K562 (cell line): Measurements from ENCODE around the gene FGD6. TPM values are rescaled to one million over a fixed set of nuclear protein-coding genes. Genes with fewer than 3 reads are reported as not detected.

Experiments used
- ATAC-seq: fragments of 200-7000 bp; cut with Tn5 transposase; 3 replicates; pipeline ENCODE4 v1.9.1; 2020; ENCODE audit warnings: moderate library complexity
- BruUV-seq: library from RNA; stranded (reverse); fragments of 400-500 nt; replicated peaks from 2 replicates; lab custom pipeline; 2021; lab: Mats Ljungman, UMichigan
- CTCF ChIA-PET: fragments of 300-600 bp; formaldehyde crosslinking; extraction: SDS; loops from one replicate; lab custom pipeline; 2021; ENCODE audit warnings: low intra/inter-chr PET ratio; lab: Yijun Ruan, JAX
- POLR2A ChIA-PET: fragments of 300-600, 350-650 bp; sonication (Branson Sonifier 250); formaldehyde crosslinking; extraction: SDS; loops from one replicate; lab custom pipeline; 2021; ENCODE audit warnings: antibody characterized with exemption, inconsistent platforms; lab: Yijun Ruan, JAX
- DNase-seq, 4 experiments: peaks; one replicate each; pipeline versions ENCODE4 v3.0.0 to v3.0.0-alpha.2; 2011 to 2018; ENCODE audit warnings: low spot score in 3 of 4, mixed read lengths in 3 of 4; ENCODE audit errors: extremely low read depth in 1 of 4
- FAIRE-seq: peaks from 2 replicates; lab custom pipeline; 2011; peaks lifted over from hg19 to GRCh38; lab: Jason Lieb, UNC
- H2AFZ ChIP-seq: 2 replicates; pipeline ENCODE4 v1.6.0; 2011; ENCODE audit warnings: low read depth, low read length, control low read depth, inconsistent platforms
- H3K27ac ChIP-seq: fragments of 200-600 bp; 3 replicates; pipeline ENCODE4 v1.8.0; 2011; ENCODE audit warnings: low read depth, mild to moderate bottlenecking, control low read depth, inconsistent platforms, low read length, moderate library complexity, mixed read lengths; ENCODE audit errors: extremely low read depth
- H3K27me3 ChIP-seq, 2 experiments: fragments of 300-600 bp in 1 of 2; 2 replicates in 1 of 2; 3 replicates in 1 of 2; pipeline versions ENCODE4 v1.6.0 to v1.8.0; 2011; ENCODE audit warnings: inconsistent platforms in 2 of 2, low read length in 2 of 2, mild to moderate bottlenecking in 1 of 2, mixed read lengths in 1 of 2, moderate library complexity in 1 of 2; ENCODE audit not compliant: control insufficient read depth in 2 of 2, insufficient read depth in 2 of 2
- H3K36me3 ChIP-seq: fragments of 300-600 bp; 3 replicates; pipeline ENCODE4 v1.8.0; 2011; ENCODE audit warnings: mild to moderate bottlenecking, low read length, inconsistent platforms; ENCODE audit not compliant: control insufficient read depth, insufficient read depth
- H3K4me1 ChIP-seq, 2 experiments: fragments of 200-600 bp in 1 of 2; replicated peaks in 1 of 2; 2 replicates in 1 of 2; 3 replicates in 1 of 2; pipeline versions ENCODE4 v1.5.1 to v1.8.0; 2011; ENCODE audit warnings: inconsistent platforms in 2 of 2, low read length in 2 of 2, mild to moderate bottlenecking in 1 of 2, mixed read lengths in 1 of 2, moderate library complexity in 1 of 2; ENCODE audit not compliant: control insufficient read depth in 2 of 2, insufficient read depth in 2 of 2
- H3K4me2 ChIP-seq: 2 replicates; pipeline ENCODE4 v1.6.1; 2011; ENCODE audit warnings: low read length, control low read depth, inconsistent platforms, mixed read lengths; ENCODE audit not compliant: insufficient read depth
- H3K4me3 ChIP-seq: fragments of 200-600 bp; sonication (generic), shearing (Covaris generic); 2 replicates; pipeline ENCODE4 v1.5.1; 2016; ENCODE audit warnings: control low read depth, inconsistent platforms
- H3K79me2 ChIP-seq: fragments of 200-600 bp; 3 replicates; pipeline ENCODE4 v1.8.0; 2011; ENCODE audit warnings: low read length, inconsistent platforms; ENCODE audit not compliant: control insufficient read depth, insufficient read depth
- H3K9ac ChIP-seq, 2 experiments: 2 replicates each; pipeline versions ENCODE4 v1.6.0 to v1.6.1; 2011; ENCODE audit warnings: low read depth in 2 of 2, low read length in 2 of 2, control low read depth in 1 of 2, inconsistent platforms in 1 of 2, mild to moderate bottlenecking in 1 of 2, mixed read lengths in 1 of 2; ENCODE audit not compliant: insufficient read depth in 1 of 2
- H3K9me1 ChIP-seq: one replicate; pipeline ENCODE4 v1.6.0; 2011; ENCODE audit warnings: inconsistent platforms, mild to moderate bottlenecking, low read length, moderate library complexity; ENCODE audit not compliant: control insufficient read depth, insufficient read depth
- H3K9me3 ChIP-seq: replicated peaks from 2 replicates; pipeline ENCODE4 v1.5.1; 2011; ENCODE audit warnings: low read depth, low read length, inconsistent platforms; ENCODE audit not compliant: control insufficient read depth, insufficient read depth
- H4K20me1 ChIP-seq: replicated peaks from 2 replicates; pipeline ENCODE4 v1.6.1; 2011; ENCODE audit warnings: low read length, inconsistent platforms, mixed read lengths; ENCODE audit not compliant: control insufficient read depth, insufficient read depth
- FOXM1 ChIP-seq, 2 experiments: fragments of 450-650 bp in 1 of 2; sonication (generic) in 1 of 2; formaldehyde crosslinking in 1 of 2; IDR thresholded peaks; 2 replicates each; pipeline versions ENCODE4 v1.6.1 to v1.9.0; 2017 to 2022; ENCODE audit warnings: low read depth in 2 of 2, mild to moderate bottlenecking in 2 of 2, missing genetic modification reagents in 1 of 2, moderate library complexity in 1 of 2
- GTF2B ChIP-seq: IDR thresholded peaks from 2 replicates; pipeline ENCODE4 v1.6.1; 2011; ENCODE audit not compliant: insufficient read length; ENCODE audit errors: extremely low read depth
- HDAC6 ChIP-seq: IDR thresholded peaks from 2 replicates; pipeline ENCODE4 v1.6.1; 2012; ENCODE audit warnings: low read depth, mild to moderate bottlenecking, control low read depth, inconsistent platforms, low read length, moderate library complexity
- KAT7 ChIP-seq: sonication (generic); formaldehyde crosslinking; IDR thresholded peaks from 2 replicates; pipeline ENCODE4 v1.8.0; 2022; ENCODE audit warnings: missing genetic modification reagents, mild to moderate bottlenecking, borderline replicate concordance
- MAZ ChIP-seq, 2 experiments: fragments of 450-650 bp in 1 of 2; sonication (generic) in 1 of 2; formaldehyde crosslinking; IDR thresholded peaks in 1 of 2; conservative IDR thresholded peaks in 1 of 2; 2 replicates each; pipeline versions ENCODE4 v1.4.0 to v1.5.0; 2020; ENCODE audit warnings: mild to moderate bottlenecking in 1 of 2, missing genetic modification reagents in 1 of 2
- MEF2A ChIP-seq: IDR thresholded peaks from 2 replicates; pipeline ENCODE4 v1.6.1; 2011; ENCODE audit warnings: low read depth, mild to moderate bottlenecking, low read length, moderate library complexity; ENCODE audit not compliant: control insufficient read depth
- PCBP1 ChIP-seq: fragments of 200-400 bp; formaldehyde crosslinking; IDR thresholded peaks from 2 replicates; pipeline ENCODE4 v1.6.1; 2018; ENCODE audit warnings: mild to moderate bottlenecking, low read depth, low read length; ENCODE audit not compliant: poor library complexity, severe bottlenecking
- YY1 ChIP-seq, 3 experiments: IDR thresholded peaks; 2 replicates each; pipeline ENCODE4 v1.6.1; 2011; ENCODE audit warnings: low read length in 2 of 3, mild to moderate bottlenecking in 2 of 3, moderate library complexity in 2 of 3, borderline replicate concordance in 1 of 3, control low read depth in 1 of 3, low read depth in 1 of 3; ENCODE audit not compliant: insufficient read depth in 3 of 3, insufficient replicate concordance in 2 of 3, control insufficient read depth in 1 of 3, insufficient read length in 1 of 3; ENCODE audit errors: extremely low read depth in 1 of 3
- ZC3H11A ChIP-seq: IDR thresholded peaks from 2 replicates; pipeline ENCODE4 v1.6.1; 2012; ENCODE audit warnings: low read depth, low read length, improper control_type of control experiment
- ZNF280A ChIP-seq: fragments of 450-650 bp; IDR thresholded peaks from 2 replicates; pipeline ENCODE4 v1.6.1; 2018; ENCODE audit warnings: mild to moderate bottlenecking, low read depth; ENCODE audit not compliant: partially characterized antibody
- ZNF282 ChIP-seq: sonication (generic); formaldehyde crosslinking; IDR thresholded peaks from 2 replicates; pipeline ENCODE4 v1.8.1; 2023; ENCODE audit warnings: missing genetic modification reagents
- ZNF764 ChIP-seq: fragments of 250-450 bp; sonication (Bioruptor Pico); IDR thresholded peaks from 2 replicates; pipeline ENCODE4 v1.4.0; 2020; ENCODE audit warnings: low read depth, mild to moderate bottlenecking, moderate library complexity
- WGBS: fragments of 100-300 bp; shearing (Covaris generic); methylation state at CpG from one replicate; pipeline ENCODE4 v1.1.6; 2016; ENCODE audit warnings: low coverage, mixed read lengths; ENCODE audit not compliant: insufficient coverage; ENCODE audit errors: missing lambda C conversion rate; 5-methylcytosine and 5-hydroxymethylcytosine counted together
- in situ Hi-C: fragments of 300-500 bp; cut with MboI; formaldehyde crosslinking; loops from 4 replicates; pipeline ENCODE4 v1.15.0; 2018; ENCODE audit warnings: inconsistent platforms, mixed read lengths
- intact Hi-C: fragments of 100-400 bp; cut with micrococcal nuclease; formaldehyde crosslinking; loops from 2 replicates; pipeline ENCODE4 v1.14.2; 2022
- polyA plus RNA-seq, 8 experiments: library from polyadenylated mRNA; depleted of rRNA in 4 of 8; stranded (reverse) in 5 of 8; unstranded in 3 of 8; fragments of >200 nt; fragmentation: Nextera tagmentation in 2 of 8; fragmentation: Illumina TruSeq in 1 of 8; extraction: Ambion mirVana in 2 of 8; extraction: Trizol in 1 of 8; gene quantifications; 2 replicates each; pipeline versions ENCODE4 v1.2.1 to v1.2.3, GENCODE V29; 2011 to 2014; ENCODE audit warnings: inconsistent platforms in 1 of 8, missing spikeins in 1 of 8
- total RNA-seq, 7 experiments: library from RNA; depleted of rRNA in 6 of 7; stranded (reverse); fragments of >200 nt in 6 of 7; fragmentation: Illumina TruSeq in 2 of 7; extraction: Trizol in 2 of 7; gene quantifications; 2 replicates each; pipeline versions ENCODE4 v1.2.1 to v1.2.3, GENCODE V29; 2011 to 2021; ENCODE audit warnings: low replicate concordance in 1 of 7

FGD6 gene
- total and polyA plus RNA-seq, 9 of the 15 experiments (the other 6 are each of a cell fraction or from before 2014, with no cell fraction given), result 1.5 to 11.1 (median 5.8) TPM

- POLR2A ChIA-PET, result no interaction called here
- H3K9me1 ChIP-seq, result no peaks in the 10 kb centered on the region
- no peaks in the 10 kb centered on the region; a peak in 1 of 5 replicates for H3K4me1 ChIP-seq
- no peaks in the 10 kb centered on the region for H3K27me3 ChIP-seq
- no peak overlapping the region for H3K27ac ChIP-seq
- H3K9me3 ChIP-seq, result no peaks in the 10 kb centered on the region
- in situ Hi-C loops (no loop called here), intact Hi-C loops (no loop called here)
- H3K36me3 ChIP-seq, result peaks cover 21% of the 10 kb centered on the region
- CTCF ChIA-PET, result no interaction called here
- no peaks in the 10 kb centered on the region for H4K20me1 ChIP-seq
- no TSS peak for BruUV-seq
- WGBS, result 75% methylated on average over 3 of the region's 3 CpGs
- FAIRE-seq (no peak), ATAC-seq (no peak), DNase-seq (no peak)
- H3K4me3 ChIP-seq, result no peak overlapping the region
- no peak for TF ChIP-seq HDAC6
- no peak for TF ChIP-seq KAT7 (CRISPR knock-in tag)
- no peak for TF ChIP-seq ZC3H11A
- TF ChIP-seq ZNF764 (CRISPR knock-in tag), result no peak
- no peak for TF ChIP-seq MEF2A
- TF ChIP-seq PCBP1, result no peak
- no peak for TF ChIP-seq MAZ (CRISPR knock-in tag; conservative IDR thresholded peaks at IDR 0.05 in 1 of 2, IDR thresholded peaks at IDR 0.05 in 1 of 2)
- no peak for TF ChIP-seq GTF2B
- no peak for TF ChIP-seq ZNF282 (CRISPR knock-in tag)
- TF ChIP-seq YY1 (IDR thresholded peaks at IDR 0.05; ENCODE audit: borderline replicate concordance in 1 of 3, control insufficient read depth in 1 of 3, extremely low read depth in 1 of 3, insufficient read depth in 3 of 3, insufficient read length in 1 of 3, insufficient replicate concordance in 2 of 3, low read depth in 1 of 3, low read length in 2 of 3), result no peak
- no peak for TF ChIP-seq FOXM1 (IDR thresholded peaks at IDR 0.05; ENCODE audit: low read depth)
- TF ChIP-seq FOXM1 (CRISPR knock-in tag; IDR thresholded peaks at IDR 0.05; ENCODE audit: low read depth), result no peak
- no peak for TF ChIP-seq ZNF280A
- no peaks in the 10 kb centered on the region for H3K79me2 ChIP-seq
- H3K4me2 ChIP-seq, result no peak overlapping the region
- no peak overlapping the region for H3K9ac ChIP-seq
- no peak overlapping the region for H2AFZ ChIP-seq
Observed at GRCh38 chr12:95088379-95088778, 128.9 kb downstream of the FGD6 start.
